ENCODE data around the gene CDH26.

CDH26 gene

DNA sequence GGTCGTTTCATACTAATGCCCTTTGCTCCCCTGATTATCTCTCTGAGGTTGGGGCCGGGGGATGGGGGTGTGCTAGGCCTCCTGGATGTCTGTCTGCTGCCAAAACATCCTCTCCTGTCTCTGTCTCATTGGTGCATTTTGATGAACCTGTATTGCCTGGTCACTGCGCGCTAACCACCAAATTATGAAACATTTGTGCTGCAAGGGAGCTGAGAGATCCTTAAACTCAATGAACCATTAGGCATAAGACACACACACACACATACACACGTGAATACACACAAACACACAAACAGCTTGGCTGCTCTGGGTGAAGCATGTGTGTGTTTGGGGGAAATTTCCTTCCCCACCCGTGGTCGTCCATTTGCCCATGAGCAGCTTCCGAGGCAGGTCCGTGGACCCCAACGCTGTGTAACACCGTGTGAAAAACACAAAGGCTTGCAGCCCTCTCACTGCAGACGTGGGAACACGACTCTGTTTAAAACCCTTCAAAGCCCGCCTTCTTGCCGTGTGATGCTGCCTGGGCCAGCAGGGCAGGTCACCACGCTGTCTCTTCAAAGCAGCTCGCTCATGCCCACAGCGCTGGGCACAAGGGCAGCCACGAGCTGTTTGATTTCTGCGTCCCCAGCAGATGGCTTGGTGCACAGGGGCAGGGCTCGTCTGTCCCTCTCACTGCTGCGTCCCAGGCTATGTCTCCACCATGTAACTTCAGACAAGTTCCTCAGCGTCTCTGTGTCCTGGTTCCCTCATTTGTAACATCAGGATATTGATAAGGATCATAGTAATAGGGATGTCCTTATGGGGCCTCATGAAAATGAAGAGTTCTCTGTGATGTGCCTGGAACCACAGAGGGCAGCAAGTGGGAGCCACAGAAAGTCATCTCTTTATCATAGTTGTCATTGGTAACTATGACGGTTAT lies 96.8 kb downstream of the CDH26 start:
- Histone ChIP-seq H3K4me3 (ENCODE audit: low read depth, low read length) (no peak overlapping the region), H3K4me1 (ENCODE audit: control insufficient read depth, insufficient read depth, low read length, unreplicated experiment) (no peaks in the 10 kb centered on the region), H3K27ac (ENCODE audit: low read depth, low read length) (no peak overlapping the region), H3K79me2 (ENCODE audit: control insufficient read depth, insufficient read depth, low read length, unreplicated experiment) (no peaks in the 10 kb centered on the region), H2AFZ (ENCODE audit: low read length, unreplicated experiment) (no peak overlapping the region), H3K36me3 (ENCODE audit: insufficient read depth, low read length) (no peaks in the 10 kb centered on the region), H3K27me3 (ENCODE audit: insufficient read depth, low read length) (peaks cover 17% of the 10 kb centered on the region)

DNA sequence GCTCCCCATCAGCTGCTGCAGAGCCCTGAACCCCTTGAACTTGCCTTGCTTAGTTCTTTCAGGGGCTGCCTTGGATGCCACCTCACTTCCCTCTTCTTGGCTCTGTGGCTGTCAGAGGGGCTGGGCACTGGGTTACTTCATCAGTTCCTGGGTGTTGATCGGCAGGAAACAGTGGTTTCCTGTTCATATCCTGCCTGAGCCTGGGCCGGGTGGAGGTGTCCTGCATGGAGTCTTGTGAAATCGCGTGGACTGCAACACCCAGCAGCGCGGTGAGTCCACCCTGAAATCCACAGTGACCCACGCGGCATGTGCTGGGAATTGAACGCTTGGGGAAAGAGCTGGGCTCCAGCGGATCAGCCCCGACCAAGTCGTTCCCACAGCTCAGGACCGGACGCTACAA lies 97.5 kb downstream of the CDH26 start:
- Histone ChIP-seq H2AFZ (ENCODE audit: low read length, unreplicated experiment) (no peak overlapping the region), H3K27ac (ENCODE audit: low read depth, low read length) (no peak overlapping the region), H3K27me3 (ENCODE audit: insufficient read depth, low read length) (peaks cover 17% of the 10 kb centered on the region), H3K4me1 (ENCODE audit: control insufficient read depth, insufficient read depth, low read length, unreplicated experiment) (no peaks in the 10 kb centered on the region), H3K79me2 (ENCODE audit: control insufficient read depth, insufficient read depth, low read length, unreplicated experiment) (no peaks in the 10 kb centered on the region), H3K4me3 (ENCODE audit: low read depth, low read length) (no peak overlapping the region), H3K36me3 (ENCODE audit: insufficient read depth, low read length) (no peaks in the 10 kb centered on the region)

DNA sequence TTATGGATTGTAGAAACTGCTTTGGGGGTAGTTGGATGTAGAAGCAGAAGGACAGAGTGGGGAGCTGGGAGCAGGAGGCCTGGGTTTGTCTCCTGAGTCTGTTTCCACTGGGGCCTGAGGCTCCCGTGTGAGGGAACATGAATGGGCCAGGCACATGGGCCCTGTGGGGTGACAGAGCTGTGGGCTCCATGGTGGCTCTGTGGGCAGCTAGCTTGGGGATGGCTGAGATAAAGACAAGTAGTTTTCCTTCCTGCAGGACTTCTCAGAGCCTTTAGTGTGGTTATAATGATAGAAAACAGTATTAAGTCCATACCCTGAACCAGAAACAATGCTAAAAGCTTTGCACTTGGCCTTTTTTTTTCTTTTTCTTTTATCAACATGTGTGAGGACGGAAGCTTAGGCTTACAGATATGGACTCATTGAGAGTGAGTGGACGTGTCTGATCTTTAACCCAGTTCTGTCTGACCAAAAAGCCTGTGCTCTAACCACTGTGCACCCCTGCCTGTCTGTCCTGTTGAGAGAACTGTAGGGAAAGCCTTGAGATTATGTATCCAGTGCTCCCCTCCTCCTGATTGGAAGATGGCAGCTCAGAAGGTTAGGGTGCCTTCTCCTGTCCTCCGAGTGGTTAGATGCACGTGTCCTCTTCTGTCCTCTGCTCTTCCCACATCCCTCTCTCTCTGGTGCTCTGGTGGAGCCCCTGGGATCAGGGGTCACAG lies 98.3 kb downstream of the CDH26 start:
- Histone ChIP-seq H3K27me3 (ENCODE audit: insufficient read depth, low read length) (peaks cover 16% of the 10 kb centered on the region), H3K79me2 (ENCODE audit: control insufficient read depth, insufficient read depth, low read length, unreplicated experiment) (no peaks in the 10 kb centered on the region), H3K27ac (ENCODE audit: low read depth, low read length) (no peak overlapping the region), H3K4me3 (ENCODE audit: low read depth, low read length) (no peak overlapping the region), H3K4me1 (ENCODE audit: control insufficient read depth, insufficient read depth, low read length, unreplicated experiment) (no peaks in the 10 kb centered on the region), H2AFZ (ENCODE audit: low read length, unreplicated experiment) (no peak overlapping the region), H3K36me3 (ENCODE audit: insufficient read depth, low read length) (no peaks in the 10 kb centered on the region)

DNA sequence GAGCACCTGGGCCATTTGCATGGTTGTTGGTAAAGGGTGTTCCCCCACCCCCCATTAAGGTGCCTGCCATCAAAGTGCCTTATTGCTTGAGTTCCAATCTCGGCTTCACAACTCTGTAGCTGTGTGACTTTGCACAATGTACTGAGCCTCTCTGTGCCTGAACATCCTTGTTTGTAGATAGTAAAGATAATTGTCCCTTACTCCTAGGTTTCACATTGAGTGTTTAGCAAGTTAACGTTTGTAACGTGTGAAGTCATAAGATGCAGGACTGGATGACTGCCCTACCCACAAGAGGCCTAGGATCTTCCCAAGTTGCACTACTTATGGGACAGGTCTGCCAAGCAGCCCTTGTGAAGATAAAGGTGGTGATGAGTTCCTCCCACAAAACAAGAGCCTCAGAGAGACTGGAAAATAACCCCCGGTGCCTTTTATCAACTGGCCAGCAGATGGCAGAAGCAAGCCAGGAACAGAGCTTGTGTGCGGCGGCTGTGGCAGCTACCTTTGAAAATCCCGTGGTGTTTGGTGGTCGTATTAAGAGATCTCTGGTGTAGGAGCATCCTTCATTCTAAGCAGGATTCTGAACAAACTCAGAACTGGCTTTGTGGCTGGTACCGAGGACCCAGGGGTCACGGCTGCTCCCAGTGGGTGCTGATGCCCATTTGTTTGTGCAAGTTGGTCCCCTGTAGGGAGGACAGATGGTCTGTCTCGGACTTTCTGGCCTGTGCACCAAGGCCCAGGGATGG lies 99.1 kb downstream of the CDH26 start:
- no peak overlapping the region for H3K27ac ChIP-seq (ENCODE audit: low read depth, low read length)
- H3K4me3 ChIP-seq (ENCODE audit: low read depth, low read length): no peak overlapping the region
- no peak overlapping the region for H2AFZ ChIP-seq (ENCODE audit: low read length, unreplicated experiment)
- peaks cover 9% of the 10 kb centered on the region; the same call in 1 of the 2 replicates for H3K27me3 ChIP-seq (ENCODE audit: insufficient read depth, low read length)
- no peaks in the 10 kb centered on the region for H3K36me3 ChIP-seq (ENCODE audit: insufficient read depth, low read length)
- H3K79me2 ChIP-seq (ENCODE audit: control insufficient read depth, insufficient read depth, low read length, unreplicated experiment): no peaks in the 10 kb centered on the region
- H3K4me1 ChIP-seq (ENCODE audit: control insufficient read depth, insufficient read depth, low read length, unreplicated experiment): no peaks in the 10 kb centered on the region

DNA sequence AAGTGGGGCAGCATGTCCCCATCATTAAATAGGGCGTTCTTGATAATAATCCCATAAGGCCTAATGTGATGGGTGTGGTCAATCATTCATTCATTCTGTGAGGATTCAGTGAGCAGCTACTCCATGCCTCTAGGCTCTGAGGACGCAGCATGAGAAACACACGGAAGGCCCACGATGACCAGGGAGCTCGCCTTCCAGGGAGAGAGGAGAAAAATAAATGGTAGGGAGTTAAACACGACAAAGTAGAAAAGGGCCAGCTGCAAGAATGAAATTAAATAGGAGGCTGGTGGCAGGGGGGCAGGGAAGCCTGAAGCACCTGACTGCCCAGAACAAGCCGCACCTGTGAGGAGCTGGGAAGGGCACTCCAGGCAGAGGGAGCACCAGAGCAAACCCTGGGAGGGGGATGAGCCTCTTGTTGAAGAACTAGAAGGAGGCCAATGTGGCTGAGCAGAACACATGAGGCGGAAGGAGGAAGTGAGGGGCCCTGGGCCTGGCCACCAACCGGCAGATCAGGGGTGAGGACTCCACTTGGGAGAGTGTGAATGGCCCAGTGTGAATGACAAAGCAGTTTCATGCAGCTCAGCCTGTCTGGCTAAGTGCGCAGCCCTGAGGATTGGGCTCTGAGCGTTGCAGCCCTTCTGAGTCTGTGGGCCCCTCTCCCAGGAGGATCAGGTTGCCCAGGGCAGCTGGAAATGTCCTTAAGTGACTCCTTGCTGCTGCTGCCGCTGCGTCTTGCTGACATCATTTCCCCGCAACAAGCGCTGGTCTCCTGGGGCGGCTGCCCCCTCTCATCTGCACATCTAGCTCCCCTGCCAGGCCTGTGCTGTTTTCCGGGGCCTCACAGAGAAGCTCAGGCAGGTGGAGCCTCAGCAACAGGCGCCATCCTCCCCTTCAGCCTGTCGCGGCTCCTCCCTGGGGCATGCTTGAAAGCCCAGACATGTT lies 99.9 kb downstream of the CDH26 start:
- H3K79me2 ChIP-seq (ENCODE audit: control insufficient read depth, insufficient read depth, low read length, unreplicated experiment): no peaks in the 10 kb centered on the region
- H3K4me3 ChIP-seq (ENCODE audit: low read depth, low read length): no peak overlapping the region
- H3K27ac ChIP-seq (ENCODE audit: low read depth, low read length): no peak overlapping the region

DNA sequence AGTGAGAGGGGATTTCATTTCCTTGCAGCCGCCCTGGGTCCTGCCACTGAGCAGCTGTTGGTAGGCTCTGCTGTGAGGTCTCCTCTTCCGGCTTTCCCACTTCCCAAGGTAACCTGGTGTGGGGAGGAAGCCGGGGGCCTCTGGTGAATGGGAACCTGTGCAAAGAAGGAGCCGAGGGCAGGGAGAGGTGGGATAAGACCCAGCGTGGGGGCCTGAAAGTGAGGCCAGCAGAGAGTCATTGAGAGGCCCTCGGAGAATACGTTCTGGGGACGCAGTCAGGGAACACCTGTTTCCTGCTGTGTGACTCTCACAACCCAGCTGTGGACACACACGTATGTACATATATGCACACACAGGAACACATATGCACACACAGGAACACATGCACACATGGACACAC lies 100.7 kb downstream of the CDH26 start:
- H2AFZ ChIP-seq (ENCODE audit: low read length, unreplicated experiment): no peak overlapping the region
- no peak overlapping the region for H3K27ac ChIP-seq (ENCODE audit: low read depth, low read length)
- H3K4me1 ChIP-seq (ENCODE audit: control insufficient read depth, insufficient read depth, low read length, unreplicated experiment): peaks cover 10% of the 10 kb centered on the region
- no peaks in the 10 kb centered on the region for H3K36me3 ChIP-seq (ENCODE audit: insufficient read depth, low read length)
- H3K4me3 ChIP-seq (ENCODE audit: low read depth, low read length): no peak overlapping the region
- no peaks in the 10 kb centered on the region for H3K27me3 ChIP-seq (ENCODE audit: insufficient read depth, low read length)
- no peaks in the 10 kb centered on the region for H3K79me2 ChIP-seq (ENCODE audit: control insufficient read depth, insufficient read depth, low read length, unreplicated experiment)

More for the DNA sequence above, 99.9 kb downstream of the CDH26 start:
- Histone ChIP-seq H3K27me3 (ENCODE audit: insufficient read depth, low read length) (peaks cover 2% of the 10 kb centered on the region; the same call in 1 of the 2 replicates), H2AFZ (ENCODE audit: low read length, unreplicated experiment) (no peak overlapping the region), H3K36me3 (ENCODE audit: insufficient read depth, low read length) (no peaks in the 10 kb centered on the region), H3K4me1 (ENCODE audit: control insufficient read depth, insufficient read depth, low read length, unreplicated experiment) (peaks cover 6% of the 10 kb centered on the region)

DNA sequence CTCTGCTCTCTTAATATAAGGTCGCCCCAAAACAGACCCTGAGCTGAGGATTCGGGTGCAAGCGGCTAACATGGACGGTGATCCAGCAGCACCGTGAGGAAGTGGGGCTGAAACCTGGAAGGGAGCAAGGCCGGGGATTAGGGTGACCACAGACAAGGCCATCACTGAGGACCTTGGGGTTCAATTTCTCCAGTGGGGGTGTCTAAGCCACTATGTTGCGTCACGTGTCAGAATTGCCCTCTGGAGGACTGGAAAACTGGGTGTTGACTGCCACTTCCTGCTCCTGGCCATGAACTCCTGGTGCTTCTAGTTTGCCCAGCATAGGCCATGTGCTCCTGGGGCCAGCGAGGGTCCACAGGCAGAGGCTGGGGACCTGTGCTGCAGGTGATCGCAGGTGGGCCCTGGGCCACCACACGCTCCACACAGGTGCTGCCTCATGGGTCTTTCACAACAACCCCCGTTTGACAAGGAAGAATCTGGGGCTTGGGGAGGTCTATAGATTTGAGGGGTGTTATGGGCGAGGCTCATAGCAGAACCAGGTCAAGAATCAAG lies 101.9 kb downstream of the CDH26 start:
- Histone ChIP-seq H3K79me2 (ENCODE audit: control insufficient read depth, insufficient read depth, low read length, unreplicated experiment) (no peaks in the 10 kb centered on the region), H2AFZ (ENCODE audit: low read length, unreplicated experiment) (no peak overlapping the region), H3K4me3 (ENCODE audit: low read depth, low read length) (no peak overlapping the region), H3K4me1 (ENCODE audit: control insufficient read depth, insufficient read depth, low read length, unreplicated experiment) (peaks cover 10% of the 10 kb centered on the region), H3K27me3 (ENCODE audit: insufficient read depth, low read length) (no peaks in the 10 kb centered on the region), H3K27ac (ENCODE audit: low read depth, low read length) (no peak overlapping the region), H3K36me3 (ENCODE audit: insufficient read depth, low read length) (no peaks in the 10 kb centered on the region)

DNA sequence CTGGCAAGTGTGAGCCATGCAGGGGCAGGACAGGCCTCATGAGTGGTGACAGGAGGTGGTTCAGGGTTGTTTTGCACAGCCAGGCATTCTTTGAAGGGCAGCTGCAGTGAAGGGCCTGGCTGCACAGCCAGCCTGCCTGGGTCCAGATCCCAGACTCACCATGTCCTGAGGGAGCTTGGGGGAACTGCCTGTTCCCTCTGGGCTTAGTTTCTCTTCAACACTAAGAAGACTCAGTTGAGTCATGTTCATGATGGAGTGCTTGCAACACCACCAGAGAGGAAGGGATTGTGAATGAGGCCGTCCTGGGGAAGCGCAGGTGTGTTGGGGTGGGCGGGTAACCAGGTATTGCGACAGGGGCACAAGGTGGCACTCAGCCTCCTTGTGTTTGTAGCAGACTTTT lies 102.4 kb downstream of the CDH26 start:
- no peak overlapping the region for H3K27ac ChIP-seq (ENCODE audit: low read depth, low read length)
- H3K36me3 ChIP-seq (ENCODE audit: insufficient read depth, low read length): no peaks in the 10 kb centered on the region
- H3K4me1 ChIP-seq (ENCODE audit: control insufficient read depth, insufficient read depth, low read length, unreplicated experiment): peaks cover 10% of the 10 kb centered on the region
- no peak overlapping the region for H2AFZ ChIP-seq (ENCODE audit: low read length, unreplicated experiment)
- H3K27me3 ChIP-seq (ENCODE audit: insufficient read depth, low read length): no peaks in the 10 kb centered on the region
- H3K4me3 ChIP-seq (ENCODE audit: low read depth, low read length): no peak overlapping the region
- no peaks in the 10 kb centered on the region for H3K79me2 ChIP-seq (ENCODE audit: control insufficient read depth, insufficient read depth, low read length, unreplicated experiment)

DNA sequence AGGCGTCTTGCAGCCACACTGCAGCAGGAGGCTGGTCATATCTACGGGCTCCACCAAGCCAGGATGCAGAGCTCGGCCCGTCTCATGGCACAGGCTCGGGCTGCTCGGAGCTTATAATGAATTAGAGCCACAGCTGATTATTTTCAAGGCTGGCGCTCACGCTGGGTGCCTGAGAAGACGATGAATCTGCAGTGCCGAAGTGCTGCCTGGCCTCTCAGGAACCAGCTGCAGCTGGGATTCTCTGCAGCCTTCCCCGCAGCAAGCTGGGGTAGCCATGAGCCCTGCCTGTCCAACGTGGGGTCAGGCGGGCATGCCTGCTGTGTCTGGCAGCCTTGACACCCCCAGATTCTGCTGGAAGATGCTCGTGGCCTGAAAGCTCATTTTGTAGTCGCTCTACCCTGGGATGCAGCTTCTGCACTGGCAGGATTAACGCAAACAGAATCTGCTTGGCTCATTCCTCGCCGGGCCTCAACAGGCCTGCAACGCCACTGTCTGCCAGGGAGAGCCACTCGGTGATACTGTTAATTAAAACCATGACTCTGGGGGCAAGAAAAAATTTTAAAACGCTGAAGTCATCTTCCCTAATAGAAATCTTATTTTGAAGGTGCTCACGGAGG lies 104.3 kb downstream of the CDH26 start:
- no peak overlapping the region for H2AFZ ChIP-seq (ENCODE audit: low read length, unreplicated experiment)
- peaks cover 5% of the 10 kb centered on the region; the same call in 1 of the 2 replicates for H3K27me3 ChIP-seq (ENCODE audit: insufficient read depth, low read length)
- H3K36me3 ChIP-seq (ENCODE audit: insufficient read depth, low read length): no peaks in the 10 kb centered on the region
- no peak overlapping the region for H3K27ac ChIP-seq (ENCODE audit: low read depth, low read length)
- peaks cover 10% of the 10 kb centered on the region for H3K4me1 ChIP-seq (ENCODE audit: control insufficient read depth, insufficient read depth, low read length, unreplicated experiment)
- no peak overlapping the region for H3K4me3 ChIP-seq (ENCODE audit: low read depth, low read length)
- H3K79me2 ChIP-seq (ENCODE audit: control insufficient read depth, insufficient read depth, low read length, unreplicated experiment): no peaks in the 10 kb centered on the region
